PC-3 (cell line): ENCODE data around the gene ESRRB. TPM values are rescaled to one million over a fixed set of nuclear protein-coding genes. Genes with fewer than 3 reads are reported as not detected.

ENCODE experiments used
- ATAC-seq: fragments of 200-7000 bp; cut with Tn5 transposase; 2 replicates; pipeline ENCODE4 v1.9.1; 2020; ENCODE audit warnings: mild to moderate bottlenecking, moderate library complexity
- BruUV-seq: library from RNA; stranded (reverse); fragments of 400-500 nt; replicated peaks from 2 replicates; lab custom pipeline; 2021; lab: Mats Ljungman, UMichigan
- CTCF ChIA-PET: fragments of 300-600 bp; sonication (Branson Sonifier 250); formaldehyde crosslinking; loops from one replicate; lab custom pipeline; 2022; ENCODE audit warnings: antibody characterized with exemption; lab: Charles Lee
- POLR2A ChIA-PET: fragments of 300-600 bp; sonication (Branson Sonifier 250); formaldehyde crosslinking; loops from one replicate; lab custom pipeline; 2022; ENCODE audit warnings: antibody characterized with exemption; ENCODE audit not compliant: unreplicated experiment; lab: Charles Lee
- DNase-seq: peaks from one replicate; pipeline ENCODE4 v3.0.0-alpha.2; 2015
- H2AFZ ChIP-seq: fragments of 300-600 bp; sonication (generic); 2 replicates; pipeline ENCODE4 v1.6.0; 2016; ENCODE audit warnings: antibody characterized with exemption, low read length
- H3F3A ChIP-seq: fragments of 300-600 bp; sonication (generic); one replicate; pipeline ENCODE4 v1.6.0; 2017; ENCODE audit warnings: antibody characterized with exemption, low read length, control low read depth, mild to moderate bottlenecking; ENCODE audit not compliant: unreplicated experiment
- H3K27ac ChIP-seq: fragments of 300-600 bp; sonication (generic); 2 replicates; pipeline ENCODE4 v1.5.1; 2016; ENCODE audit warnings: mild to moderate bottlenecking, low read length
- H3K27me3 ChIP-seq: fragments of 300-600 bp; sonication (generic); 2 replicates; pipeline ENCODE4 v1.6.1; 2016; ENCODE audit warnings: low read length, mixed read lengths
- H3K36me3 ChIP-seq: fragments of 300-600 bp; sonication (generic); 2 replicates; pipeline ENCODE4 v1.6.1; 2016; ENCODE audit warnings: low read depth, mixed run types, low read length, mixed read lengths
- H3K4me1 ChIP-seq: fragments of 300-600 bp; sonication (generic); 2 replicates; pipeline ENCODE4 v1.5.1; 2016; ENCODE audit warnings: low read length; ENCODE audit not compliant: insufficient read depth
- H3K4me2 ChIP-seq: fragments of 300-600 bp; sonication (generic); 2 replicates; pipeline ENCODE4 v1.6.0; 2016; ENCODE audit warnings: low read length
- H3K4me3 ChIP-seq: fragments of 300-600 bp; sonication (generic); 2 replicates; pipeline ENCODE4 v1.5.1; 2016; ENCODE audit warnings: mild to moderate bottlenecking, low read length, mixed read lengths
- H3K79me2 ChIP-seq: fragments of 300-600 bp; sonication (generic); 2 replicates; pipeline ENCODE4 v1.6.1; 2017; ENCODE audit warnings: low read length, mixed read lengths
- H3K9ac ChIP-seq: fragments of 300-600 bp; sonication (generic); 2 replicates; pipeline ENCODE4 v1.6.0; 2016; ENCODE audit warnings: mild to moderate bottlenecking, low read length
- H3K9me2 ChIP-seq: fragments of 300-600 bp; sonication (generic); replicated peaks from 2 replicates; pipeline ENCODE4 v1.6.1; 2016; ENCODE audit warnings: mixed run types, low read length, mixed read lengths
- H3K9me3 ChIP-seq: fragments of 300-600 bp; sonication (generic); 2 replicates; pipeline ENCODE4 v1.6.1; 2016; ENCODE audit warnings: low read length, mixed read lengths
- H4K20me1 ChIP-seq: fragments of 300-600 bp; sonication (generic); 2 replicates; pipeline ENCODE4 v1.6.1; 2016; ENCODE audit warnings: low read length, mixed read lengths
- CTCF ChIP-seq: fragments of 300-600 bp; sonication (generic); conservative IDR thresholded peaks from 2 replicates; pipeline ENCODE4 v1.5.1; 2017; ENCODE audit warnings: antibody characterized with exemption, low read depth, mild to moderate bottlenecking, low read length
- EZH2 ChIP-seq: fragments of 300-600 bp; sonication (generic); IDR thresholded peaks from one replicate; pipeline ENCODE4 v1.6.1; 2017; ENCODE audit warnings: antibody characterized with exemption, mild to moderate bottlenecking, low read length; ENCODE audit not compliant: unreplicated experiment
- EZH2phosphoT487 ChIP-seq: fragments of 300-600 bp; sonication (generic); IDR thresholded peaks from 2 replicates; pipeline ENCODE4 v1.6.1; 2018; ENCODE audit warnings: mild to moderate bottlenecking, antibody characterized with exemption, low read length, borderline replicate concordance
- intact Hi-C: fragments of 100-400 bp; cut with micrococcal nuclease; formaldehyde crosslinking; loops from 2 replicates; pipeline ENCODE4 v1.9.0; 2023
- total RNA-seq: library from RNA; depleted of rRNA; stranded (reverse); fragments of >200 nt; gene quantifications from 2 replicates; pipeline ENCODE4 v1.2.3, GENCODE V29; 2014

Gene ESRRB
- total RNA-seq, 1 experiment from 2014 or later: not detected

- ChIA-PET CTCF (no interaction called here), POLR2A (no interaction called here)
- H3F3A ChIP-seq: no peaks in the 10 kb centered on the region
- H3K4me3 ChIP-seq: no peak overlapping the region
- no peaks in the 10 kb centered on the region for H3K9me3 ChIP-seq
- H3K4me2 ChIP-seq: no peak overlapping the region
- no peak overlapping the region for H3K9ac ChIP-seq
- H3K36me3 ChIP-seq: no peaks in the 10 kb centered on the region
- no peak for TF ChIP-seq CTCF
- no TSS peak for BruUV-seq
- DNase-seq (no peak), ATAC-seq (no peak)
- no peaks in the 10 kb centered on the region for H3K9me2 ChIP-seq
- no peaks in the 10 kb centered on the region for H3K4me1 ChIP-seq
- H3K79me2 ChIP-seq: no peaks in the 10 kb centered on the region
- no peak overlapping the region for H2AFZ ChIP-seq
- no peaks in the 10 kb centered on the region for H4K20me1 ChIP-seq
- intact Hi-C loops: no loop called here
- H3K27ac ChIP-seq: no peak overlapping the region
- peaks cover 28% of the 10 kb centered on the region for H3K27me3 ChIP-seq
Measured at GRCh38 chr14:76465664-76466063, 89.7 kb downstream of the ESRRB start.

- Histone ChIP-seq H3K4me2 (no peak overlapping the region), H3K27ac (no peak overlapping the region), H3K79me2 (no peaks in the 10 kb centered on the region), H3K27me3 (peaks cover 46% of the 10 kb centered on the region), H3K4me3 (no peak overlapping the region), H4K20me1 (no peaks in the 10 kb centered on the region), H3K36me3 (no peaks in the 10 kb centered on the region), H3F3A (no peaks in the 10 kb centered on the region), H3K9me3 (no peaks in the 10 kb centered on the region), H3K4me1 (no peaks in the 10 kb centered on the region), H2AFZ (no peak overlapping the region), H3K9me2 (no peaks in the 10 kb centered on the region), H3K9ac (no peak overlapping the region)
- POLR2A ChIA-PET: no interaction called here
- TF ChIP-seq EZH2phosphoT487: no peak
- TF ChIP-seq EZH2: no peak
- TF ChIP-seq CTCF: no peak
- CTCF ChIA-PET: no interaction called here
- intact Hi-C loops: no loop called here
- no peak for ATAC-seq
- BruUV-seq: no TSS peak
- DNase-seq: no peak
Measured at GRCh38 chr14:76467711-76468155, 91.8 kb downstream of the ESRRB start.

- TF ChIP-seq EZH2phosphoT487 (no peak), EZH2 (no peak), CTCF (no peak)
- Histone ChIP-seq H3K79me2 (no peaks in the 10 kb centered on the region), H3K9me2 (no peaks in the 10 kb centered on the region), H2AFZ (no peak overlapping the region), H3K4me2 (no peak overlapping the region), H3K27me3 (peaks cover 67% of the 10 kb centered on the region), H3K4me1 (no peaks in the 10 kb centered on the region), H3K27ac (no peak overlapping the region), H3K4me3 (no peak overlapping the region), H3K9ac (no peak overlapping the region), H3K36me3 (no peaks in the 10 kb centered on the region), H4K20me1 (no peaks in the 10 kb centered on the region), H3K9me3 (no peaks in the 10 kb centered on the region), H3F3A (no peaks in the 10 kb centered on the region)
- intact Hi-C loops: no loop called here
- BruUV-seq: no TSS peak
- DNase-seq: no peak
- no peak for ATAC-seq
- CTCF ChIA-PET: no interaction called here
- POLR2A ChIA-PET: interaction anchor here (0.5 kb wide), 1 partner anchor 1159 kb away, joined by 3 read pairs; no protein-coding TSS in a partner anchor
Measured at GRCh38 chr14:76472199-76472723, 96.3 kb downstream of the ESRRB start.
